Thymus (tissue), 11 donors: ENCODE measurements around the gene AGAP3. TPM values are rescaled to one million over a fixed set of nuclear protein-coding genes. Genes with fewer than 3 reads are reported as not detected.

Experiments used
- DNase-seq, 9 donors: peaks; one replicate each; pipeline ENCODE4 v3.0.0-alpha.2; 2013; ENCODE audit warnings: low spot score in 9 of 9, low read depth in 6 of 9, missing footprints in 1 of 9
- H3K27ac ChIP-seq, 2 donors: one replicate each; pipeline ENCODE4 v1.5.1; 2013; ENCODE audit warnings: control low read depth in 1 of 2, low read depth in 1 of 2, low read length in 1 of 2, mild to moderate bottlenecking in 1 of 2, moderate library complexity in 1 of 2
- H3K27me3 ChIP-seq, 2 donors: one replicate each; pipeline ENCODE4 v1.5.1; 2013; ENCODE audit warnings: low read length in 1 of 2; ENCODE audit not compliant: control insufficient read depth in 2 of 2, insufficient read depth in 1 of 2
- H3K36me3 ChIP-seq, 2 donors: one replicate each; pipeline ENCODE4 v1.5.1; 2013; ENCODE audit warnings: low read length in 1 of 2, mild to moderate bottlenecking in 1 of 2, moderate library complexity in 1 of 2; ENCODE audit not compliant: control insufficient read depth in 2 of 2, insufficient read depth in 2 of 2
- H3K4me1 ChIP-seq, 2 donors: one replicate each; pipeline ENCODE4 v1.5.1; 2013; ENCODE audit warnings: low read length in 2 of 2; ENCODE audit not compliant: control insufficient read depth in 2 of 2, insufficient read depth in 2 of 2
- H3K4me3 ChIP-seq, 2 donors: one replicate each; pipeline ENCODE4 v1.5.1; 2013; ENCODE audit warnings: low read length in 2 of 2, control low read depth in 1 of 2, mild to moderate bottlenecking in 1 of 2
- H3K9me3 ChIP-seq, 2 donors: one replicate each; pipeline ENCODE4 v1.5.1; 2013; ENCODE audit warnings: low read length in 1 of 2, mild to moderate bottlenecking in 1 of 2; ENCODE audit not compliant: control insufficient read depth in 2 of 2, insufficient read depth in 1 of 2
- WGBS: extraction: QIAGEN DNeasy Blood & Tissue Kit; methylation state at CpG from one replicate; pipeline ENCODE4 v1.1.7; 2013; 5-methylcytosine and 5-hydroxymethylcytosine counted together
- polyA plus RNA-seq: library from polyadenylated mRNA; stranded (reverse); fragments of 200-250 nt; gene quantifications from one replicate; pipeline ENCODE4 v1.2.3, GENCODE V29; 2013
- total RNA-seq: library from RNA; stranded (reverse); fragments of 120-200 nt; gene quantifications from one replicate; pipeline ENCODE4 v1.2.4, GENCODE V29; 2013
- donor health status: healthy.

AGAP3 gene
- total and polyA plus RNA-seq, 2 donors, result 8.2 to 43.2 TPM

- WGBS, result 86% methylated on average over 14 of the region's 14 CpGs
- peaks cover 0 to under 1% of the 10 kb centered on the region in 2 donors for H3K36me3 ChIP-seq
- no peak for DNase-seq
- peaks cover 0 to 38% of the 10 kb centered on the region in 2 donors for H3K27me3 ChIP-seq
- H3K27ac ChIP-seq, result no peak overlapping the region
- H3K4me1 ChIP-seq, result peaks cover 0 to 2% of the 10 kb centered on the region in 2 donors
- no peak overlapping the region for H3K4me3 ChIP-seq
- peaks cover 0 to 6% of the 10 kb centered on the region in 2 donors for H3K9me3 ChIP-seq
These were observed 41.9 kb downstream of the AGAP3 start for GRCh38 chr7:151128144-151128543.

GRCh38 chr7:151128716-151129115, 42.4 kb downstream of the AGAP3 start:
- Histone ChIP-seq H3K9me3 (peaks cover 0 to 4% of the 10 kb centered on the region in 2 donors), H3K27me3 (peaks cover 0 to 38% of the 10 kb centered on the region in 2 donors), H3K27ac (no peak overlapping the region), H3K4me1 (peaks cover 0 to 2% of the 10 kb centered on the region in 2 donors), H3K4me3 (no peak overlapping the region), H3K36me3 (no peaks in the 10 kb centered on the region)
- 98% methylated on average over 8 of the region's 8 CpGs for WGBS
- no peak for DNase-seq

- no peak overlapping the region for H3K4me3 ChIP-seq
- no peaks in the 10 kb centered on the region for H3K4me1 ChIP-seq
- no peak overlapping the region for H3K27ac ChIP-seq
- no peaks in the 10 kb centered on the region for H3K9me3 ChIP-seq
- no peak for DNase-seq
- 91% methylated on average over 28 of the region's 28 CpGs for WGBS
- H3K36me3 ChIP-seq, result no peaks in the 10 kb centered on the region
- H3K27me3 ChIP-seq, result peaks cover 0 to 34% of the 10 kb centered on the region in 2 donors
These were observed 43.1 kb downstream of the AGAP3 start for GRCh38 chr7:151129117-151129959.

- no peak for DNase-seq
- Histone ChIP-seq H3K4me1 (no peaks in the 10 kb centered on the region), H3K9me3 (no peaks in the 10 kb centered on the region), H3K4me3 (no peak overlapping the region), H3K27me3 (peaks cover 0 to 27% of the 10 kb centered on the region in 2 donors), H3K27ac (no peak overlapping the region), H3K36me3 (no peaks in the 10 kb centered on the region)
- WGBS, result 75% methylated on average over 9 of the region's 9 CpGs
These were observed 43.8 kb downstream of the AGAP3 start for GRCh38 chr7:151129960-151130591.

GRCh38 chr7:151130741-151131157, 44.5 kb downstream of the AGAP3 start:
- Histone ChIP-seq H3K27ac (no peak overlapping the region), H3K9me3 (no peaks in the 10 kb centered on the region), H3K4me3 (no peak overlapping the region), H3K36me3 (no peaks in the 10 kb centered on the region), H3K4me1 (no peaks in the 10 kb centered on the region), H3K27me3 (peaks cover 0 to 22% of the 10 kb centered on the region in 2 donors)
- DNase-seq, result no peak
- WGBS, result 97% methylated on average over 17 of the region's 17 CpGs

GRCh38 chr7:151131224-151131591, 44.9 kb downstream of the AGAP3 start:
- Histone ChIP-seq H3K27ac (no peak overlapping the region), H3K36me3 (no peaks in the 10 kb centered on the region), H3K9me3 (no peaks in the 10 kb centered on the region), H3K4me3 (no peak overlapping the region), H3K4me1 (no peaks in the 10 kb centered on the region), H3K27me3 (peaks cover 0 to 17% of the 10 kb centered on the region in 2 donors)
- DNase-seq, result no peak
- 98% methylated on average over 13 of the region's 13 CpGs for WGBS

- H3K9me3 ChIP-seq, result no peaks in the 10 kb centered on the region
- no peaks in the 10 kb centered on the region for H3K4me1 ChIP-seq
- H3K27me3 ChIP-seq, result peaks cover 0 to 12% of the 10 kb centered on the region in 2 donors
- H3K4me3 ChIP-seq, result no peak overlapping the region
- H3K36me3 ChIP-seq, result no peaks in the 10 kb centered on the region
- WGBS, result 96% methylated on average over 19 of the region's 19 CpGs
- no peak for DNase-seq
- no peak overlapping the region for H3K27ac ChIP-seq
These were observed 45.5 kb downstream of the AGAP3 start for GRCh38 chr7:151131592-151132293.

- DNase-seq, result no peak
- WGBS, result 98% methylated on average over 21 of the region's 21 CpGs
- Histone ChIP-seq H3K9me3 (no peaks in the 10 kb centered on the region), H3K4me3 (no peak overlapping the region), H3K36me3 (no peaks in the 10 kb centered on the region), H3K27me3 (peaks cover 0 to 4% of the 10 kb centered on the region in 2 donors), H3K4me1 (no peaks in the 10 kb centered on the region), H3K27ac (no peak overlapping the region)
These were observed 46.4 kb downstream of the AGAP3 start for GRCh38 chr7:151132461-151133205.
